HepG2 (cell line): ENCODE measurements around the gene INTS1. TPM values are rescaled to one million over a fixed set of nuclear protein-coding genes. Genes with fewer than 3 reads are reported as not detected.

Experiments used
- ATAC-seq: fragments of 200-7000 bp; cut with Tn5 transposase; 3 replicates; pipeline ENCODE4 v1.9.1; 2020; ENCODE audit warnings: mild to moderate bottlenecking, moderate library complexity
- BruUV-seq: library from RNA; stranded (reverse); fragments of 400-500 nt; replicated peaks from 2 replicates; lab custom pipeline; 2021; lab: Mats Ljungman, UMichigan
- CTCF ChIA-PET: fragments of 300-600 bp; formaldehyde crosslinking; extraction: SDS; loops from one replicate; lab custom pipeline; 2021; ENCODE audit warnings: low total read pairs, inconsistent platforms, low intra/inter-chr PET ratio; lab: Yijun Ruan, JAX
- POLR2A ChIA-PET: fragments of 350-600 bp; sonication (Branson Sonifier 250); formaldehyde crosslinking; loops from one replicate; lab custom pipeline; 2020; ENCODE audit warnings: antibody characterized with exemption, inconsistent platforms; lab: Yijun Ruan, JAX
- DNase-seq: peaks from one replicate; pipeline ENCODE4 v3.0.0-alpha.2; 2015; ENCODE audit warnings: low spot score
- FAIRE-seq: peaks from 3 replicates; lab custom pipeline; 2011; peaks lifted over from hg19 to GRCh38; lab: Jason Lieb, UNC
- H2AFZ ChIP-seq: one replicate; pipeline ENCODE4 v1.6.1; 2011; ENCODE audit warnings: low read length, inconsistent platforms
- H3K27ac ChIP-seq: fragments of 300-600 bp; 3 replicates; pipeline ENCODE4 v1.8.0; 2011; ENCODE audit warnings: mixed run types, mild to moderate bottlenecking, mixed read lengths, low read length, inconsistent platforms; ENCODE audit not compliant: insufficient read depth; ENCODE audit errors: extremely low read length
- H3K27me3 ChIP-seq, 2 experiments: fragments of 200-600 bp in 1 of 2; 2 replicates in 1 of 2; 3 replicates in 1 of 2; pipeline versions ENCODE4 v1.6.0 to v1.8.0; 2011; ENCODE audit warnings: low read length in 2 of 2, mild to moderate bottlenecking in 2 of 2, moderate library complexity in 2 of 2, inconsistent platforms in 1 of 2; ENCODE audit not compliant: insufficient read depth in 2 of 2, control insufficient read depth in 1 of 2
- H3K36me3 ChIP-seq, 2 experiments: fragments of 200-600 bp in 1 of 2; replicated peaks in 1 of 2; 2 replicates in 1 of 2; 3 replicates in 1 of 2; pipeline versions ENCODE4 v1.5.1 to v1.8.0; 2011; ENCODE audit warnings: low read length in 2 of 2, inconsistent platforms in 1 of 2; ENCODE audit not compliant: insufficient read depth in 2 of 2, control insufficient read depth in 1 of 2
- H3K4me1 ChIP-seq: 2 replicates; pipeline ENCODE4 v1.5.1; 2012; ENCODE audit warnings: low read length, inconsistent platforms; ENCODE audit not compliant: insufficient read depth
- H3K4me2 ChIP-seq: 2 replicates; pipeline ENCODE4 v1.6.0; 2011; ENCODE audit warnings: low read depth, low read length, inconsistent platforms
- H3K4me3 ChIP-seq, 3 experiments: fragments of 200-600 bp in 1 of 3; sonication (generic), shearing (Covaris generic) in 1 of 3; replicated peaks in 1 of 3; 2 replicates each; pipeline ENCODE4 v1.5.1; 2011 to 2016; ENCODE audit warnings: low read length in 3 of 3, inconsistent platforms in 2 of 3, low read depth in 2 of 3, mild to moderate bottlenecking in 2 of 3, control low read depth in 1 of 3, mixed read lengths in 1 of 3; ENCODE audit not compliant: insufficient read depth in 1 of 3
- H3K79me2 ChIP-seq: one replicate; pipeline ENCODE4 v1.6.1; 2011; ENCODE audit warnings: low read length, inconsistent platforms; ENCODE audit not compliant: insufficient read depth
- H3K9ac ChIP-seq: 2 replicates; pipeline ENCODE4 v1.6.0; 2011; ENCODE audit warnings: mild to moderate bottlenecking, low read depth, low read length, inconsistent platforms; ENCODE audit not compliant: insufficient read depth
- H3K9me3 ChIP-seq: 2 replicates; pipeline ENCODE4 v1.5.1; 2012; ENCODE audit warnings: mild to moderate bottlenecking, low read length
- H4K20me1 ChIP-seq: 2 replicates; pipeline ENCODE4 v1.6.0; 2011; ENCODE audit warnings: inconsistent platforms, mild to moderate bottlenecking, low read length, moderate library complexity; ENCODE audit not compliant: insufficient read depth
- ATF7 ChIP-seq, 2 experiments: fragments of 450-650 bp in 1 of 2; sonication (generic) in 1 of 2; formaldehyde crosslinking in 1 of 2; IDR thresholded peaks; 2 replicates each; pipeline versions ENCODE4 v1.4.0 to v1.6.1; 2016 to 2020; ENCODE audit warnings: antibody characterized with exemption in 1 of 2, mild to moderate bottlenecking in 1 of 2, missing genetic modification reagents in 1 of 2
- BORCS8-MEF2B ChIP-seq: sonication (generic); formaldehyde crosslinking; IDR thresholded peaks from 2 replicates; pipeline ENCODE4 v1.8.0; 2022; ENCODE audit warnings: mild to moderate bottlenecking, missing genetic modification reagents
- BRD4 ChIP-seq: sonication (generic); formaldehyde crosslinking; IDR thresholded peaks from 2 replicates; pipeline ENCODE4 v1.4.0; 2020; ENCODE audit warnings: missing genetic modification reagents
- EP300 ChIP-seq, 3 experiments: sonication (generic) in 1 of 3; formaldehyde crosslinking in 1 of 3; IDR thresholded peaks; 2 replicates each; pipeline versions ENCODE4 v1.5.1 to v1.6.1; 2011 to 2020; ENCODE audit warnings: low read depth in 2 of 3, low read length in 2 of 3, borderline replicate concordance in 1 of 3, improper control_type of control experiment in 1 of 3, mild to moderate bottlenecking in 1 of 3, missing genetic modification reagents in 1 of 3, moderate library complexity in 1 of 3
- GABPB1 ChIP-seq: IDR thresholded peaks from 2 replicates; pipeline ENCODE4 v1.6.1; 2016; ENCODE audit warnings: mild to moderate bottlenecking, missing genetic modification reagents, moderate library complexity, missing compliant biosample characterization
- HOXD1 ChIP-seq: sonication (generic); formaldehyde crosslinking; IDR thresholded peaks from 2 replicates; pipeline ENCODE4 v1.5.0; 2020; ENCODE audit warnings: missing genetic modification reagents
- MED1 ChIP-seq: sonication (generic); formaldehyde crosslinking; IDR thresholded peaks from 2 replicates; pipeline ENCODE4 v1.4.0; 2020; ENCODE audit warnings: missing genetic modification reagents
- SRSF9 ChIP-seq: fragments of 200-400 bp; formaldehyde crosslinking; IDR thresholded peaks from 2 replicates; pipeline ENCODE4 v1.6.1; 2018; ENCODE audit warnings: borderline replicate concordance, mild to moderate bottlenecking, low read depth, low read length; ENCODE audit not compliant: insufficient read depth, poor library complexity, severe bottlenecking
- THAP11 ChIP-seq: IDR thresholded peaks from 2 replicates; pipeline ENCODE4 v1.6.1; 2016; ENCODE audit warnings: missing biosample characterization, missing genetic modification reagents
- ZNF350 ChIP-seq: sonication (generic); formaldehyde crosslinking; IDR thresholded peaks from 2 replicates; pipeline ENCODE4 v1.4.0; 2020; ENCODE audit warnings: mild to moderate bottlenecking, low read depth, missing genetic modification reagents, borderline replicate concordance
- ZNF441 ChIP-seq: sonication (generic); formaldehyde crosslinking; IDR thresholded peaks from 2 replicates; pipeline ENCODE4 v1.7.0; 2021; ENCODE audit warnings: missing genetic modification reagents, borderline replicate concordance
- ZNF816 ChIP-seq: sonication (generic); formaldehyde crosslinking; IDR thresholded peaks from 2 replicates; pipeline ENCODE4 v1.8.0; 2022; ENCODE audit warnings: missing genetic modification reagents, mild to moderate bottlenecking, borderline replicate concordance
- ZSCAN22 ChIP-seq: sonication (generic); formaldehyde crosslinking; IDR thresholded peaks from 2 replicates; pipeline ENCODE4 v1.4.0; 2020; ENCODE audit warnings: mild to moderate bottlenecking, missing genetic modification reagents
- WGBS: methylation state at CpG from one replicate; pipeline ENCODE4 v1.1.6; 2017; ENCODE audit warnings: low lambda C conversion rate; 5-methylcytosine and 5-hydroxymethylcytosine counted together
- in situ Hi-C: cut with HindIII; loops from 2 replicates; pipeline ENCODE4 v1.10.0; 2017; ENCODE audit warnings: low pct_unique_long_range_greater_than_20kb; ENCODE audit not compliant: extremely low pct_ligation_motif_present
- intact Hi-C: fragments of 100-400 bp; cut with micrococcal nuclease; formaldehyde crosslinking; loops from one replicate; pipeline ENCODE4 v1.10.0; 2022; ENCODE audit not compliant: unreplicated experiment
- polyA plus RNA-seq, 8 experiments: library from polyadenylated mRNA; depleted of rRNA in 3 of 8; stranded (reverse) in 7 of 8; unstranded in 1 of 8; fragments of >200 nt; fragmentation: Illumina TruSeq in 4 of 8; extraction: Trizol in 4 of 8; gene quantifications; 2 replicates each; pipeline versions ENCODE4 v1.2.1 to v1.2.3, GENCODE V29; 2011 to 2016; ENCODE audit warnings: low read depth in 4 of 8, missing spikeins in 1 of 8, mixed read lengths in 1 of 8; ENCODE audit not compliant: insufficient read depth in 1 of 8
- total RNA-seq, 5 experiments: library from RNA; depleted of rRNA; stranded (reverse); fragments of >200 nt; fragmentation: Illumina TruSeq; extraction: Trizol; gene quantifications; 2 replicates each; pipeline ENCODE4 v1.2.3, GENCODE V29; 2016; ENCODE audit warnings: low read depth in 1 of 5
- TF ChIP-seq, protein P1 (sequence below): sonication (generic); formaldehyde crosslinking; IDR thresholded peaks from 2 replicates; pipeline ENCODE4 v1.4.0; 2020; ENCODE audit warnings: missing genetic modification reagents, borderline replicate concordance
- TF ChIP-seq, protein P2 (sequence below): sonication (generic); formaldehyde crosslinking; IDR thresholded peaks from 2 replicates; pipeline ENCODE4 v1.4.0; 2020; ENCODE audit warnings: mild to moderate bottlenecking, missing genetic modification reagents

The INTS1 gene
- total and polyA plus RNA-seq, 2 of the 13 experiments (the other 11 are each of a cell fraction or from before 2014, with no cell fraction given) = 13.7 to 29.0 TPM

DNA sequence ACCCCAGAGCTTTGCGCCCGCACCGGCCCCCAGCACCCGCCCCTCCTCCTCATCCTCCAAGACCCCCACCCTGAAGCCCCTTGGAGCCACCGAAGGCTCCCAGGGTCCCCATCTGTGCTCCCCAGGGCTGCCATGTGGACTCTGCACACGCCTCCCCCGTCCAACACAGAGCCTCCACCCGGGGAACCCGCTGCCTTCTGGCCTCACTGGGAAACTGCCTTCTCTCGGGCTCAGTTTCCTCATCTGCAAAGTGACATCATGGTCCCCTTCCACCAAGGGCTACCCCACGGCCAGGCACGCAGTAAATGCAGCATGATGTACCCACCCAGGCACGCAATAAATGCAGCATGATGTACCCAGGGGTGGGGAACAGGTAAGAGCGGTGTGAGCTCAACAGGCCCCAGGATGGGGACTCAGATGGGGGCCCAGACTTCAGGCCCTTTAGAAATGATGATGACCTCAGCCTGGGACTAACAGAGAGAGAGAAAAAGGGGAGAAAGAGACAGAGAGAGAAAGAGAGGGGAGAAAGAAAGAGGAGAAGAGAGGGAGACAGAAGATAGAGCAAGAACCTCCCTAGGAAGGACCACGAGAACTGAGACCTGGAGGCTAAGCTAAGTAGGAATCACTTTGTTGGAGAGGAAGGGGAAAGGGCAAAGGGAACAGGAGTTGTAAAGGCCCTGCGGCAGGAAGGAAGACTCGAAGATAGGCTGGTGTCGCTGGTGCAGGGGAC is 42.4 kb downstream of the INTS1 start (continued):
- TF ChIP-seq, protein P1, sequence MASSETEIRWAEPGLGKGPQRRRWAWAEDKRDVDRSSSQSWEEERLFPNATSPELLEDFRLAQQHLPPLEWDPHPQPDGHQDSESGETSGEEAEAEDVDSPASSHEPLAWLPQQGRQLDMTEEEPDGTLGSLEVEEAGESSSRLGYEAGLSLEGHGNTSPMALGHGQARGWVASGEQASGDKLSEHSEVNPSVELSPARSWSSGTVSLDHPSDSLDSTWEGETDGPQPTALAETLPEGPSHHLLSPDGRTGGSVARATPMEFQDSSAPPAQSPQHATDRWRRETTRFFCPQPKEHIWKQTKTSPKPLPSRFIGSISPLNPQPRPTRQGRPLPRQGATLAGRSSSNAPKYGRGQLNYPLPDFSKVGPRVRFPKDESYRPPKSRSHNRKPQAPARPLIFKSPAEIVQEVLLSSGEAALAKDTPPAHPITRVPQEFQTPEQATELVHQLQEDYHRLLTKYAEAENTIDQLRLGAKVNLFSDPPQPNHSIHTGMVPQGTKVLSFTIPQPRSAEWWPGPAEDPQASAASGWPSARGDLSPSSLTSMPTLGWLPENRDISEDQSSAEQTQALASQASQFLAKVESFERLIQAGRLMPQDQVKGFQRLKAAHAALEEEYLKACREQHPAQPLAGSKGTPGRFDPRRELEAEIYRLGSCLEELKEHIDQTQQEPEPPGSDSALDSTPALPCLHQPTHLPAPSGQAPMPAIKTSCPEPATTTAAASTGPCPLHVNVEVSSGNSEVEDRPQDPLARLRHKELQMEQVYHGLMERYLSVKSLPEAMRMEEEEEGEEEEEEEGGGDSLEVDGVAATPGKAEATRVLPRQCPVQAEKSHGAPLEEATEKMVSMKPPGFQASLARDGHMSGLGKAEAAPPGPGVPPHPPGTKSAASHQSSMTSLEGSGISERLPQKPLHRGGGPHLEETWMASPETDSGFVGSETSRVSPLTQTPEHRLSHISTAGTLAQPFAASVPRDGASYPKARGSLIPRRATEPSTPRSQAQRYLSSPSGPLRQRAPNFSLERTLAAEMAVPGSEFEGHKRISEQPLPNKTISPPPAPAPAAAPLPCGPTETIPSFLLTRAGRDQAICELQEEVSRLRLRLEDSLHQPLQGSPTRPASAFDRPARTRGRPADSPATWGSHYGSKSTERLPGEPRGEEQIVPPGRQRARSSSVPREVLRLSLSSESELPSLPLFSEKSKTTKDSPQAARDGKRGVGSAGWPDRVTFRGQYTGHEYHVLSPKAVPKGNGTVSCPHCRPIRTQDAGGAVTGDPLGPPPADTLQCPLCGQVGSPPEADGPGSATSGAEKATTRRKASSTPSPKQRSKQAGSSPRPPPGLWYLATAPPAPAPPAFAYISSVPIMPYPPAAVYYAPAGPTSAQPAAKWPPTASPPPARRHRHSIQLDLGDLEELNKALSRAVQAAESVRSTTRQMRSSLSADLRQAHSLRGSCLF (CRISPR knock-in tag) = no peak
- TF ChIP-seq SRSF9 = no peak
- TF ChIP-seq BRD4 = no peak

DNA sequence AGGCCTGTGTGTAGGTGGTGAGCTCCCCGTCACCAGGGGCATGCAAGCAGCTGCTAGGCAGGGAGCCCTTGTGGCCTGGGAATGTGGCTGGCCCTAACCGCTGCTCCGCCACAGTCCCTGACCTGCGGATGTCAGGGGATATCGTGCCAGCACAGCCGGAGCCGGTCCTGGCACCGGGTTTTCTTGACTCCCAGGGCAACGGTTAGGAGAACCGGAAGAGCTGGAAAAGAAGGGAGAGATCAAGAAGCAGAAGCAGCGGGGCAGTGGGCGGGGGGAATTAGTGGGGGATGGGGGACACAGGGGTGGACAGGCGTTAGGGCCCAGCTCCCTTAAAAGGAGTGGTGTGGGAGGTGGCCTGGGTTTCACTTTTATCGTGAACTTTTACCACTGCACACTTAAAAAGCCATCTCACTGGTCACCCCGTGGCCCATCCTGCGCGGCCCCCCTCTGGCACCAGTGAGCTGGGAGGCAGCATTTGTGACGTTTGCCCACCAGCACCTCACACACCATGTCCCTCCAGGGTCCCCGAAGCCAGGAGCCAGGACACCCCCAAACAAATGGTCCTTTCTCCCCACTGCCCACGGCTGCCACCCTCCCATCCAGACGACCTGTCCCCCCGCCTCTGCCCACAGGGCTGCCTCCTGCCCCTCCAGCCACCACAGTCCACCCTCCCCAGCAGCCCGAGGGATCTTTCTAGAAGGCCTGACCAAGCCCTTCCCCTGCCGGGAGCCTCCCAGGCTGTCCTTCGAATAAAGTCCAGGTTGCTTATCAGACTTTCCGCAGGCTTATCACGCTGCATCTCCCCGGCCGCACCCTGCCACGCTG is 43.2 kb downstream of the INTS1 start:
- H3K4me1 ChIP-seq = peaks cover 64% of the 10 kb centered on the region
- in situ Hi-C loops (no loop called here), intact Hi-C loops (loop anchor here (2.0 kb wide), 1 partner anchor 70 kb away; the partner anchor contains the start of gene MAFK)
- no peaks in the 10 kb centered on the region for H3K27me3 ChIP-seq
- H3K4me3 ChIP-seq = peak overlapping the region; percentile 50 to 84 (median 69)
- H3K27ac ChIP-seq = peak overlapping the region; percentile 77
- H3K36me3 ChIP-seq = no peaks in the 10 kb centered on the region
- H4K20me1 ChIP-seq = no peaks in the 10 kb centered on the region
- peaks cover 21% of the 10 kb centered on the region for H3K79me2 ChIP-seq
- H3K9me3 ChIP-seq = no peaks in the 10 kb centered on the region
- ATAC-seq (peak; percentile 7), DNase-seq (peak; percentile 73), FAIRE-seq (no peak)
- H2AFZ ChIP-seq = no peak overlapping the region
- POLR2A ChIA-PET = interaction anchor here (0.9 to 1.8 kb wide), 5 partner anchors 9 to 304 kb away, joined by 3 to 9 read pairs (median 4); partner anchors contain the start of gene TMEM184A
- 2% methylated on average over 18 of the region's 30 CpGs for WGBS
- H3K9ac ChIP-seq = peak overlapping the region; percentile 62
- CTCF ChIA-PET = no interaction called here
- BruUV-seq = no TSS peak
- peak overlapping the region; percentile 93 for H3K4me2 ChIP-seq
- no peak for TF ChIP-seq ATF7 (IDR thresholded peaks at IDR 0.05)
- no peak for TF ChIP-seq ATF7 (CRISPR knock-in tag; IDR thresholded peaks at IDR 0.05)
- TF ChIP-seq BORCS8-MEF2B (CRISPR knock-in tag) = no peak
- TF ChIP-seq ZSCAN22 (CRISPR knock-in tag) = no peak; the same call in 1 of the 2 replicates
- TF ChIP-seq HOXD1 = no peak
- TF ChIP-seq ZNF441 (CRISPR knock-in tag) = peak; percentile 74; the same call in 1 of the 2 replicates
- 0 out of 2 replicates have a peak, but pooled peaks have one; percentile 13 for TF ChIP-seq MED1 (CRISPR knock-in tag)
- TF ChIP-seq ZNF816 = no peak
- TF ChIP-seq GABPB1 = peak; percentile 76
- TF ChIP-seq ZNF350 (CRISPR knock-in tag) = no peak
- TF ChIP-seq, protein P2, sequence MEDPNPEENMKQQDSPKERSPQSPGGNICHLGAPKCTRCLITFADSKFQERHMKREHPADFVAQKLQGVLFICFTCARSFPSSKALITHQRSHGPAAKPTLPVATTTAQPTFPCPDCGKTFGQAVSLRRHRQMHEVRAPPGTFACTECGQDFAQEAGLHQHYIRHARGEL (CRISPR knock-in tag) = no peak
- TF ChIP-seq EP300 (IDR thresholded peaks at IDR 0.05; ENCODE audit: low read depth in 2 of 2, low read length in 2 of 2) = peak in 1 of 2 experiments; percentile 21; a peak in 1 of 4 replicates
- 0 out of 2 replicates have a peak, but pooled peaks have one; percentile 28 for TF ChIP-seq EP300 (CRISPR knock-in tag; IDR thresholded peaks at IDR 0.05; ENCODE audit: borderline replicate concordance)
- 0 out of 2 replicates have a peak, but pooled peaks have one; percentile 4 for TF ChIP-seq THAP11
